ENCODE data around the gene PDE4D. TPM values are rescaled to one million over a fixed set of nuclear protein-coding genes. Genes with fewer than 3 reads are reported as not detected.

The PDE4D gene
- total and polyA plus RNA-seq, 2 experiments from 2014 or later, result 21.9 to 54.2 TPM

DNA sequence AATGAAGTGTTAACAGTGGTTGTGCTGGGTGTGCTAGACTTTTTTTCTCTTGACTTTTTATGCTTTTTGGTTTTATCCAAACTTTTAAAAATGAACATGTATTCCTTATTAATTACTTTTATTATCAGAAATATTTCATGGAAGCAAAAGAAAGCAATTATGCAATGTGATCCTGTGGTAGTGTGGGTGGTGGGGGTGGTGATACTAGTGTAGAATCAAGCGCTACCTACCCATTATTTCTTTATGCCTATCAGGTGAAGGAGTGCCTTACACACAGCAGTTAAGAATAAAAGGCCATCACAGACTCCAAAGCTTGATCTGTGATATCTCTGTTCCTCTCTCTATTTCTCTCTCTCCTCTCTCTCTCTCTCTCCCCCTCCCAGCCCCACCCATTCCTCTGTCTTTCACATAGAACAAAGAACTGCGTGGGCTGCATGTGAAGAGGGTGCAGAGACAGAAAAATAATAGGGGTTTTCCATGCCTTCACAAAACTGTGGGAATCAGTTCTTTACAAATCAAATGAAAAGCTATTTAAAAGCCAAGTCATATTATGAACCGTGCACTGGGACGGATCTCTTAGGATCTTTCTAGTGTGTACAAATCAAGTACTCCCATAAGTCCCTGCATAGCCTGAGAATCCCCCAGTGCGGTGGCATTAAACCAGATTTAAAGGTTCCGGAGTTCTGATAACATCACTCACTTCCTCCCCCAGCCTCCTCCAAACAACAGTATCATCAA lies 959.5 kb downstream of the PDE4D start:
- Histone ChIP-seq H3K27me3 (no peaks in the 10 kb centered on the region), H3K27ac (no peak overlapping the region), H3K4me1 (ENCODE audit: low read depth) (no peaks in the 10 kb centered on the region), H3K4me3 (no peak overlapping the region), H3K9me3 (ENCODE audit: low read depth) (no peaks in the 10 kb centered on the region), H3K36me3 (no peaks in the 10 kb centered on the region)
- no peak for DNase-seq (ENCODE audit: low read depth in 1 of 2, low spot score in 1 of 2)
- no peak for TF ChIP-seq CTCF (IDR thresholded peaks at IDR 0.05; ENCODE audit: low read depth, low read length)

DNA sequence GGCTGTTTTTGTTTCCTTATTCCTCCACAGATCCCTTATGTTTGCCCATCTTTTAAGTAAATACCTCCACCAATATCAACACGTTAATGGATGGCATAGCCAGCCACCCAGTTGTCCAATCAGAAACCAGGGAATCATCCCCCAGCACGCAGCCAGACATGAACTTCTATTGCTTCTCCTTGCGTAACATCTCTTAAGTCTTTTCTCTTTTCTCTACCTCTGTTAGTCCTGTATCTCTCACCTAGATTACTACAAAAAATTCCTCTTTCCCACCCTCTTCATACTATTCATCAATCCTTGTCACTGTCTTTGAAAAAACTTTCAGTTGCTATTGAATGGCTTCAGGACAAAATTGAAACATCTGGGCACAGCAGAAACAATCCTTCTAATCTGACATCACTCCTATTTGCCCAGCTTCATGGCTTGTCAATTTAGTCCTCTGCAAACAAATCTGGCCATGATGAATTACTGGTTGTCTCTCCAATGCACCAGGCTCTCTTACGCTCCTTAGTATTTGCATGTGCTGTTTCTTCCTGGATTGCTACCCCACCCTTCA lies 961.4 kb downstream of the PDE4D start:
- TF ChIP-seq CTCF (IDR thresholded peaks at IDR 0.05; ENCODE audit: low read depth, low read length), result no peak
- no peaks in the 10 kb centered on the region for H3K36me3 ChIP-seq
- H3K4me3 ChIP-seq, result no peak overlapping the region
- H3K27me3 ChIP-seq, result no peaks in the 10 kb centered on the region
- H3K4me1 ChIP-seq (ENCODE audit: low read depth), result no peaks in the 10 kb centered on the region
- H3K9me3 ChIP-seq (ENCODE audit: low read depth), result no peaks in the 10 kb centered on the region
- DNase-seq (ENCODE audit: low read depth in 1 of 2, low spot score in 1 of 2), result no peak
- no peak overlapping the region for H3K27ac ChIP-seq

GRCh38 chr5:58930520-58930919 lies 963.0 kb downstream of the PDE4D start:
- DNase-seq (ENCODE audit: low read depth in 1 of 2, low spot score in 1 of 2), result no peak
- Histone ChIP-seq H3K4me1 (ENCODE audit: low read depth) (peaks cover 6% of the 10 kb centered on the region), H3K9me3 (ENCODE audit: low read depth) (no peaks in the 10 kb centered on the region), H3K36me3 (no peaks in the 10 kb centered on the region), H3K27me3 (no peaks in the 10 kb centered on the region), H3K27ac (no peak overlapping the region), H3K4me3 (no peak overlapping the region)
- no peak for TF ChIP-seq CTCF (IDR thresholded peaks at IDR 0.05; ENCODE audit: low read depth, low read length)

DNA sequence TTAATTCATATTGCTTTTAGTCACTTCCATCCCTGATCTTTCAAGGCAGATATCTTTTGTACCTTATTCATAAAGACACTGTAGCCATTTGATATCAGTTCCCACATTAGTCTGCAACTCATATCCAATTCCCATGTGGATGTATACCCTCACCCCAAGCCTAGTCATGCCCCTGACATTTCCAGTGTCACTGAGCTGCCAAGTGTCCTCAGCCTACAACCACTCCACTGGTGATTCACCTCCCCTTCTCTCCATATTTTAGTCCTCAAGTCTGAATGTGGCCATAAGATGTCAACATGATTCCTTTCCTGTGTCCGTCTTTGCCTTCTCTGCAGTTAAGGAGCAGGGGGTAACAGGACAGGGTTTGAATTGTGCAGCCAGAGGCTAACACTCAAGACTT lies 963.8 kb downstream of the PDE4D start:
- TF ChIP-seq CTCF (IDR thresholded peaks at IDR 0.05; ENCODE audit: low read depth, low read length), result no peak
- Histone ChIP-seq H3K27ac (no peak overlapping the region), H3K4me1 (ENCODE audit: low read depth) (peaks cover 6% of the 10 kb centered on the region), H3K4me3 (no peak overlapping the region), H3K36me3 (no peaks in the 10 kb centered on the region), H3K27me3 (no peaks in the 10 kb centered on the region), H3K9me3 (ENCODE audit: low read depth) (no peaks in the 10 kb centered on the region)
- no peak for DNase-seq (ENCODE audit: low read depth in 1 of 2, low spot score in 1 of 2)

GRCh38 chr5:58927938-58928337 lies 965.6 kb downstream of the PDE4D start:
- no peaks in the 10 kb centered on the region for H3K27me3 ChIP-seq
- no peak for DNase-seq (ENCODE audit: low read depth in 1 of 2, low spot score in 1 of 2)
- H3K4me1 ChIP-seq (ENCODE audit: low read depth), result peaks cover 6% of the 10 kb centered on the region
- TF ChIP-seq CTCF (IDR thresholded peaks at IDR 0.05; ENCODE audit: low read depth, low read length), result no peak
- H3K36me3 ChIP-seq, result no peaks in the 10 kb centered on the region
- no peak overlapping the region for H3K27ac ChIP-seq
- no peaks in the 10 kb centered on the region for H3K9me3 ChIP-seq (ENCODE audit: low read depth)
- H3K4me3 ChIP-seq, result no peak overlapping the region

Data from cardiac muscle cell (in vitro differentiated cells and primary cell).